Fibroblast of mammary gland (primary cell): ENCODE results near the gene ST7L.
"Not testable (repeated sequence)": the region's sequence is repeated elsewhere in the genome, so short reads cannot be mapped to it uniquely, and the experiment has no call there.

Experiments
- DNase-seq: peaks from one replicate; pipeline ENCODE4 v3.0.0-alpha.2; 2010; ENCODE audit warnings: low read depth
- H3K4me3 ChIP-seq: 2 replicates; pipeline ENCODE4 v1.5.1; 2011; ENCODE audit warnings: low read depth, mild to moderate bottlenecking, low read length, moderate library complexity; ENCODE audit not compliant: control insufficient read depth
- TF ChIP-seq, protein P1 (sequence below): conservative IDR thresholded peaks from 2 replicates; pipeline ENCODE4 v1.5.1; 2011; ENCODE audit warnings: low read depth, low read length, inconsistent platforms; ENCODE audit not compliant: control insufficient read depth, insufficient read depth

The ST7L gene

DNA sequence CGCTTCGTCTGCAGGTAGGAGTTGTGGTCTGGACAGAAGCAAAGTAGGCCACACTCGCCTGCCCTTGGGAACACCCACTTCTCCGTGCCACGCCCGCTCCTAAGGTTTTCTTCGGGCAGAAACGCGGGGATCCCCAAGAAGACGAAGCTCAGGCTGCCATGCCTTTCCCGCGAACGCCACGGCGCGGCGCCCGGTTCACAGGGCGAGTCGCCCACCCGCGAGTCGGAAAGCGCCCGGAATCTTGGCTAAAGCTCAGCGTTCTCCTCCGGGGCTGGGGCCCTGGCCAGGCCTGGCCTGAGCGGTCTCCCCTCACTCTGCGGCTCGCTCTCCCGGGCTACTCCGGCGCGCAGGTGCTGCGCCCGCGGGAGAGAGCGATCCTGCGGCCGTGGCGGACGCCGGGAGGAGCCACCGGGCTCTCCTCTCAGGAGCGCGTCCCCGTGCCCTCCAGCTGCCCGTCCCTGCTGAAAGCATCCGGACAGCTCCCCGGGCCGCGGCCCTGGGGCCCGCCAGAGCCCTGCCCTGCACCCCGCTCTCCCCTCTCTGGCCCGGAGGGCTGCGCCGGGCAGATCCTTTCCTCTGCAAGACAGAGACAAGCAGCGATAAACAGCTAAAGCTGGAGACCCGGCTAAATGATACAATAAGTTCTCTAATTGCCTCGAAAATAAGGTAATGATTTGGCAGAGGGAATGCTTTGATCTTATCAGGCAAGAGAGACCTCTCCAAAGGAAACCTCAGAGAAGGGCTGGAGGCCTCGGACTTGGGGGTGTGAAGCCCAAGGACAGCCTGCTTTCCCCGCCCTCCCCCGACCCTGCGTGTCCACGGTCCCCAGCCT lies 116.9 kb downstream of the ST7L start:
- peak overlapping the region; percentile 49 for H3K4me3 ChIP-seq
- TF ChIP-seq, protein P1, sequence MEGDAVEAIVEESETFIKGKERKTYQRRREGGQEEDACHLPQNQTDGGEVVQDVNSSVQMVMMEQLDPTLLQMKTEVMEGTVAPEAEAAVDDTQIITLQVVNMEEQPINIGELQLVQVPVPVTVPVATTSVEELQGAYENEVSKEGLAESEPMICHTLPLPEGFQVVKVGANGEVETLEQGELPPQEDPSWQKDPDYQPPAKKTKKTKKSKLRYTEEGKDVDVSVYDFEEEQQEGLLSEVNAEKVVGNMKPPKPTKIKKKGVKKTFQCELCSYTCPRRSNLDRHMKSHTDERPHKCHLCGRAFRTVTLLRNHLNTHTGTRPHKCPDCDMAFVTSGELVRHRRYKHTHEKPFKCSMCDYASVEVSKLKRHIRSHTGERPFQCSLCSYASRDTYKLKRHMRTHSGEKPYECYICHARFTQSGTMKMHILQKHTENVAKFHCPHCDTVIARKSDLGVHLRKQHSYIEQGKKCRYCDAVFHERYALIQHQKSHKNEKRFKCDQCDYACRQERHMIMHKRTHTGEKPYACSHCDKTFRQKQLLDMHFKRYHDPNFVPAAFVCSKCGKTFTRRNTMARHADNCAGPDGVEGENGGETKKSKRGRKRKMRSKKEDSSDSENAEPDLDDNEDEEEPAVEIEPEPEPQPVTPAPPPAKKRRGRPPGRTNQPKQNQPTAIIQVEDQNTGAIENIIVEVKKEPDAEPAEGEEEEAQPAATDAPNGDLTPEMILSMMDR = peak; percentile 73
- peak; percentile 67 for DNase-seq

DNA sequence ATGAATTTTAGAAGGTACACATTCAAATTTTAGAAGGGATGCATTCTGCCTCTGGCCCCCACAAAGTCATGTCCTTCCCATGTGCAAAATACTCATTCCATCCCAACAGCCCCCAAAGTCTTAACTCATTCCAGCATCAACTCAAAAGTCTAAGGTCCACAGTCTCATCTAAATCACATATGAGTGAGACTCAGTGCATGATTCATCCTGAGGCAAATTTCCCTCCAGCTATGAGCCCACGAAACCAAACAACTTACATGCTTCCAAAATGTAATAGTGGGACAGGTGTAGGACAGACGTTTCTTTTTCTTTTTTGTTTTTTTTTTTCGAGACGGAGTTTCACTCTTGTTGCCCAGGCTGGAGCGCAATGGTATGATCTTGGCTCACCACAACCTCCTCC lies 122.7 kb downstream of the ST7L start:
- DNase-seq = no peak

DNA sequence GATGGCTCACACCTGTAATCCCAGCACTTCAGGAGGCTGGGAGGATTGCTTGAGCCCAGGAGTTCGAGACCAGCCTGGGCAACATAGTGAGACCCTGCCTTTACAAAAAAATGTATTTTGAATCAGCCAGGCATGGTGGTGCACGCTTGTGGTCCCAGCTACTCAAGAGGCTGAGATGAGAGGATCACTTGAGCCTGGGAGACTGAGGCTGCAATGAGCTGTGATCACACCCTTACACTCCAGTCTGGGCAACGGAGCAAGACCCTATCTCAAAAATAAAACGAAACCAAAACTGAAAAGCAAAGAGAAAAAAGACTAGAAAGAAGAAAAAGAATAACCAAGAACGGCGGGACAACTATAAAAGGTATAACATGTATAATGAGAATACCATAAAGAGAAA lies 125.6 kb downstream of the ST7L start:
- H3K4me3 ChIP-seq = no peak overlapping the region
- no peak for DNase-seq
- TF ChIP-seq, protein P1 = no peak

More for the DNA sequence above, 122.7 kb downstream of the ST7L start:
- no peak overlapping the region for H3K4me3 ChIP-seq
- TF ChIP-seq, protein P1 = no peak

DNA sequence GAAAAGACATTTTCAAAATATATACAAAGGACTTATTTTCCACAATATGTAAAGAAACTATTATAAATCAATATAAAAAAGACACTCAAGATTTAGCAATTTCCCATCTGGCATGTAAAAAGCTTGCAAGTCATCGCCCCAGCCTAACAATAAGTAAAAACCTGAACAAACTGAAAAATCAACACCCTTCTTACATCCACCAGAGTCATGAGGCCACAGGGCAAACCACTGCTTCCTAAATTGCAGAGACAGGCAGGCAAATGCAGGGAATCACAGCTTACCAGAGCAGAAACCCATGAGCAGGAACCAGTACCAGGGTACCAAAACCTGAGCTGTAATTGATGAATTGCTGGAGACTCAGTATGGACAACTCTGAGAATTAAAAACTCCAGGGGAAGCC lies 126.9 kb downstream of the ST7L start:
- TF ChIP-seq, protein P1 = no peak
- no peak overlapping the region for H3K4me3 ChIP-seq

DNA sequence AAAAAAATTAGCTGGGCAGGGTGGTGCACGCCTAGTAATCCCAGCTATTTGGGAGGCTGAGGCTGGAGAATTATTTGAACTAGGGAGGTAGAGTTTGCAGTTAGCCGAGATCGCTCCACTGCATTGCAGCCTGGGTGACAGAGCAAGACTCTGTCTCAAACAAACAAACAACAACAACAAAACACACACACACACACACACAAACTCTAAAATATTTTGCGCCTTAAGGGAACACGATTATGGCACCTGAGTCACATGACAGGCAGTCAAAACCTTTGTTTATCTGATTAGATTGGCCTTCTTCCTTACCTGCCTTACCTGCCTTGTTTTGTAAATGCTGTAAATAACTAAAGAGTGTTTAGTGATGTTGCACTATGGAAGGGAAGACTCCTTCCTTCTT lies 130.8 kb downstream of the ST7L start:
- no peak overlapping the region for H3K4me3 ChIP-seq
- TF ChIP-seq, protein P1 = no peak
- no peak for DNase-seq

More for the DNA sequence above, 126.9 kb downstream of the ST7L start:
- DNase-seq = no peak

DNA sequence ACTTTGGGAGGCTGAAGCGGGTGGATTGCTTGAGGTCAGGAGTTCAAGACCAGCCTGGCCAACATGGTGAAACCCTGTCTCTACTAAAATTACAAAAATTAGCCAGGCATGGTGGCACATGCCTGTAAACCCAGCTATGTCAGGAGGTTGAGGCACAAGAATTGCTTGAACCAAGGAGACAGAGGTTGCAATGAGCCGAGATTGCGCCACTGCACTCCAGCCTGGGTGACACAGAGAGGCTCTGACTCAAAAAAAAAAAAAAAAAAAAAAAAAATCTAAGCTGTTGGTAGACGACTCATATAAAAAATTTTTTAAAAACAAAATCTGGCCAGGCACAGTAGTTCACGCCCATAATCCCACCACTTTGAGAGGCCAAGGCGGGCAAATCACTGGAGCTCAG lies 131.3 kb downstream of the ST7L start:
- DNase-seq = peak; percentile 21
- not testable (repeated sequence) for H3K4me3 ChIP-seq

DNA sequence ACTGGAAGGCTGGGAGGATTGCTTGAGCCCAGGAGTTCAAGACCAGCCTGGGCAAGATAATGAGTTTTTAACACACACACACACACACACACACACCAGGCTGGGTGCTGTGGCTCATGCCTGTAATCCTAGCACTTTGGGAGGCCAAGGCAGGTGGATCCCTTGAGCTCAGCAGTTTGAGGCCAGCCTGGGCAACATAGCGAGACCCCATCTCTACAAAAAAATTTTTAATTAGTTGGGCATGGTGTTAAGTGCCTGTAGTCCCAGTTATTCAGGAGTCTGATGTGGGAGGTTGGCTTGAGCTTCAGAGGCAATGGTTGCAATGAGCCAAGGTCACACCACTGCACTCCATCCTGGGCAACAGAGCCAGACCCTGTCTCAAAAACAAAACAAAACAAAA lies 132.9 kb downstream of the ST7L start:
- H3K4me3 ChIP-seq, DNase-seq: not testable (repeated sequence)

DNA sequence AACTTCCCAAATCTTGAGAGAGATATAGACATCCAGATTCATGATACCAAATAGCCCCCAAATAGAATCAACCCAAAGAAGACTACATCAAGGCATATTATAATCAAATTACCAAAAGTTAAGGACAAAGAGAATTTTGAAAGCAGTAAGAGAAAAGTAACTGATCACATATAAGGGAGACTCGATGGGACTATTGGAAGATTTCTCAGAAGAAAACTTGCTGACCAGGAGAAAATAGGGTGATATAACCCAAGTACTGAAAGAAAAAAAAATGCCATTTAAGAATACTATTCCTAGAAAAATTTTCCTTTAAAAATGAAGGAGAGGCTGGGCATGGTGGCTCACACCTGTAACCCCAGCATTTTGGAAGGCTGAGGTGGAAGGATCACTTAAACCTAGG lies 140.6 kb downstream of the ST7L start:
- TF ChIP-seq, protein P1 = no peak
- no peak for DNase-seq
- H3K4me3 ChIP-seq = no peak overlapping the region
